ENCODE results near the gene ZNF808. TPM values are rescaled to one million over a fixed set of nuclear protein-coding genes. Genes with fewer than 3 reads are reported as not detected.
"Not testable (repeated sequence)": the region's sequence is repeated elsewhere in the genome, so short reads cannot be mapped to it uniquely, and the experiment has no call there.

Gene ZNF808
- total RNA-seq = 10 to 100 TPM in 5 of 6 donors, 1 to 10 TPM in 1; 9.0 to 17.1 (median 10.9) TPM
- 1 to 10 TPM; 3.6 to 4.0 TPM for polyA plus RNA-seq

DNA sequence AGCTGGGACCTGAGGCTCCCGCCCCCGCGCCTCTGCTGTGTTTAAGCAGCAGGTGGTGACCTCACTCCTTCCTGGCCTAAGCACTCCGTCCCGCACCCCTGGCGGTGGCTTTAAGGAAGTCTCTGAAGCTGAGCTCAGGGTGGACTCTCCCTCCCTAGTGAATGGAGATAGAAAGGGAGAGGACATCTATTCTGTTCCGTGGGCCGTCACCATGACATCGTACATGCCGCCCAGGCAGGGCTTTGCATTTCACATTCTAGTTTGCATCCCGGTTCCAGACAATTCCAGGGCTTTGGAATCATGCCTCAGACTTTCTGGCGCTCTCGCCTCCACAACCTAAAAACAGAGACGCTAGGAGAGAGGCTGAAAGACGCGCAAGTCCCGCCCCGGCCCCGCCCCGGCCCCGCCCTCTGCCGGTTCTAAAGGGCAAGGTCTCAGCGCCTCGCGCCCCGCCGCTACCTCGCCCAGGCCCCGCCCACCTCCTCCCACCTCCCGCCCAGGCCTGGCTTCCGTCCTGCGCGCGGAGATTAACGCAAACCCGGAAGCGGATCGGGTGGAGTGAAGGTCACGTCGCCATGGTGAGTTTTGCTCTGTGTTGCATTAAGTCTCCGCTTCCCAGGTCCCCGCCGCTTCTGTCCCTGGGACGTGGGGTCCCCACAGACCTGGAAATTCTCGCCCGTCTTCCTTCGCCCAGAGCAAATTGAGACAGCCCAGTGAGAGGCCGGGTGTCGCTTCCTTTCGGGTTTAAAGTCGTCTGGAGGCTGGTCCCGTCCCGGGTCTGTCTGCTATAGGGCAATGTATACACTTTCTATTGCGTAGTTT lies at the start of gene ZNF808:
Gene ZNF808 (plus strand): TSS at position 535 of the 822 bp plus-strand sequence. CDS start 15,617 bp downstream, outside the sequence.
- peak within 1 kb of the TSS; percentile 82 to 96 (median 93) for H3K27ac ChIP-seq
- H3K27me3 ChIP-seq = no peaks in the 10 kb centered on the region
- TF ChIP-seq, protein P1, sequence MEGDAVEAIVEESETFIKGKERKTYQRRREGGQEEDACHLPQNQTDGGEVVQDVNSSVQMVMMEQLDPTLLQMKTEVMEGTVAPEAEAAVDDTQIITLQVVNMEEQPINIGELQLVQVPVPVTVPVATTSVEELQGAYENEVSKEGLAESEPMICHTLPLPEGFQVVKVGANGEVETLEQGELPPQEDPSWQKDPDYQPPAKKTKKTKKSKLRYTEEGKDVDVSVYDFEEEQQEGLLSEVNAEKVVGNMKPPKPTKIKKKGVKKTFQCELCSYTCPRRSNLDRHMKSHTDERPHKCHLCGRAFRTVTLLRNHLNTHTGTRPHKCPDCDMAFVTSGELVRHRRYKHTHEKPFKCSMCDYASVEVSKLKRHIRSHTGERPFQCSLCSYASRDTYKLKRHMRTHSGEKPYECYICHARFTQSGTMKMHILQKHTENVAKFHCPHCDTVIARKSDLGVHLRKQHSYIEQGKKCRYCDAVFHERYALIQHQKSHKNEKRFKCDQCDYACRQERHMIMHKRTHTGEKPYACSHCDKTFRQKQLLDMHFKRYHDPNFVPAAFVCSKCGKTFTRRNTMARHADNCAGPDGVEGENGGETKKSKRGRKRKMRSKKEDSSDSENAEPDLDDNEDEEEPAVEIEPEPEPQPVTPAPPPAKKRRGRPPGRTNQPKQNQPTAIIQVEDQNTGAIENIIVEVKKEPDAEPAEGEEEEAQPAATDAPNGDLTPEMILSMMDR (IDR thresholded peaks at IDR 0.05) = peak; percentile 28 to 46 (median 34)
- H3K4me1 ChIP-seq = peaks cover 0 to 6% (median 0%) of the 10 kb centered on the region in 3 donors
- ATAC-seq (peak; percentile 94 to 99 (median 96)), DNase-seq (peak; percentile 96 to 99 (median 98)), FAIRE-seq (no peak)
- 0 to 1% methylated on average over 54 of the region's 54 CpGs for WGBS, 2 donors
- intact Hi-C loops (cut with DNase I) = no loop called here
- peak within 1 kb of the TSS; percentile 61 to 84 (median 64) for H3K4me3 ChIP-seq
- no peaks in the 10 kb centered on the region for H3K9me3 ChIP-seq
- H3K36me3 ChIP-seq = no peaks in the 10 kb centered on the region

DNA sequence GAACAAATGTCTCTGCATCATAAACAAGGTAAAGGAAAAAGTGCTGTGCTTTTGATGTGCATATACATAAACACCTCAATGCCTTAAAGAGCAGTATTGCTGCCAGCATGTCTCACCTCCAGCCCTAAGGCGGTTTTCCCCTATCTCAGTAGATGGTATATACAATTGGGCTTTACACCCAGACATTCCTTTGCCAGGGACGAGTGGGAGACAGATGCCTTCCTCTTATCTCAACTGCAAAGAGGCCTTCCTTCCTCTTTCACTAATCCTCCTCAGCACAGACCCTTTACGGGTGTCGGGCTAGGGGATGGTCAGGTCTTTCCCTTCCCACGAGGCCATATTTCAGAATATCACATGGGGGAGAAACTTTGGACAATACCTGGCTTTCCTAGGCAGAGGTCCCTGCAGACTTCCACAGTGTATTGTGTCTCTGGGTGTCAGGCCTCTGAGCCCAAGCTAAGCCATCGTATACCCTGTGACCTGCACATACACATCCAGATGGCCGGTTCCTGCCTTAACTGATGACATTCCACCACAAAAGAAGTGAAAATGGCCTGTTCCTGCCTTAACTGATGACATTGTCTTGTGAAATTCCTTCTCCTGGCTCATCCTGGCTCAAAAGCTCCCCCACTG lies 43.2 kb upstream of the ZNF808 start:
- FAIRE-seq; H3K36me3 ChIP-seq; H3K27me3 ChIP-seq; H3K9me3 ChIP-seq; intact Hi-C loops (cut with DNase I); ATAC-seq; H3K4me3 ChIP-seq; H3K27ac ChIP-seq; H3K4me1 ChIP-seq; DNase-seq: not testable (repeated sequence)
- 43 to 52% methylated on average over 6 to 7 of the region's 7 CpGs for WGBS, 2 donors

DNA sequence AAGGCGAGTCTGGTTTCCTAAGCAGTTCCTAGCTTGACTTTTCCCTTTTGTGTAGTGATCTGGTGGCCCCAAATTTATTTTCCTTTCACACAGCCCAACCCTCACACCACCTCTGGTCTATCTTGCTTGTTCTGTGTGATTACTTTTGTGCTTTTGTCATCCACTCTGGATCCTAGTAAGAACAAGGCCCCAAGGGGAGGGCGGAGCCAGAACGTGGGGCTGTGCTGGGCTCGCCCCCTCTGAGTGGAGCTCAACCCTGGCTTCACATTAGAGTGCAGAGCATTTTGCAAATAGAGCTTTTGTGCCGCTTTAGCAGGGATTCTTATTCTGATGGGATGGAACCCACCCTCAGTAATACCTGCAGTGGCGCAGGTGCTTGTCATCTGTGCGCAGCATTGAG lies 42.4 kb upstream of the ZNF808 start:
- WGBS, 2 donors = 28 to 35% methylated on average over 7 of the region's 7 CpGs
- H3K9me3 ChIP-seq; intact Hi-C loops (cut with DNase I); FAIRE-seq; H3K36me3 ChIP-seq; H3K27ac ChIP-seq; ATAC-seq; H3K4me1 ChIP-seq; H3K4me3 ChIP-seq; H3K27me3 ChIP-seq; DNase-seq: not testable (repeated sequence)

DNA sequence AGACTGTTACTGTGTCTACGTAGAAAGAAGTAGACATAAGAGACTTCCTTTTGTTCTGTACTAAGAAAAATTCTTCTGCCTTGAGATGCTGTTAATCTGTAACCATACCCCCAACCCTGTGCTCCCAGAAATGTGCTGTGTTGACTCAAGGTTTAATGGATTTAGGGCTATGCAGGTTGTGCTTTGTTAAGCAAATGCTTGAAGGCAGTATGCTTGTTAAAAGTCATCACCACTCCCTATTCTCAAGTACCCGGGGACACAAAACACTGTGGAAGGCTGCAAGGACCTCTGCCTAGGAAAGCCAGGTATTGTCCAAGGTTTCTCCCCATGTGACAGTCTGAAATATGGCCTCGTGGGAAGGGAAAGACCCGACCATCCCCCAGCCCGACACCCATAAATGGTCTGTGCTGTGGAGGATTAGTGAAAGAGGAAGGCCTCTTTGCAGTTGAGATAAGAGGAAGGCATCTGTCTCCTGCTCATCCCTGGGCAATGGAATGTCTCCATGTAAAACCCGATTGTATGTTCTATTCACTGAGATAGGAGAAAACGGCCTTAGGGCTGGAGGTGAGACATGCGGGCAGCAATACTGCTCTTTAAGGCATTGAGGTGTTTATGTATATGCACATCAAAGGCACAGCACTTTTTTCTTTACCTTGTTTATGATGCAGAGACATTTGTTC lies 41.8 kb upstream of the ZNF808 start:
- DNase-seq; H3K27ac ChIP-seq; FAIRE-seq; H3K4me1 ChIP-seq; intact Hi-C loops (cut with DNase I); ATAC-seq; H3K36me3 ChIP-seq; H3K9me3 ChIP-seq; H3K27me3 ChIP-seq; H3K4me3 ChIP-seq: not testable (repeated sequence)
- WGBS, 2 donors = 7 to 8% methylated on average over 8 of the region's 8 CpGs

DNA sequence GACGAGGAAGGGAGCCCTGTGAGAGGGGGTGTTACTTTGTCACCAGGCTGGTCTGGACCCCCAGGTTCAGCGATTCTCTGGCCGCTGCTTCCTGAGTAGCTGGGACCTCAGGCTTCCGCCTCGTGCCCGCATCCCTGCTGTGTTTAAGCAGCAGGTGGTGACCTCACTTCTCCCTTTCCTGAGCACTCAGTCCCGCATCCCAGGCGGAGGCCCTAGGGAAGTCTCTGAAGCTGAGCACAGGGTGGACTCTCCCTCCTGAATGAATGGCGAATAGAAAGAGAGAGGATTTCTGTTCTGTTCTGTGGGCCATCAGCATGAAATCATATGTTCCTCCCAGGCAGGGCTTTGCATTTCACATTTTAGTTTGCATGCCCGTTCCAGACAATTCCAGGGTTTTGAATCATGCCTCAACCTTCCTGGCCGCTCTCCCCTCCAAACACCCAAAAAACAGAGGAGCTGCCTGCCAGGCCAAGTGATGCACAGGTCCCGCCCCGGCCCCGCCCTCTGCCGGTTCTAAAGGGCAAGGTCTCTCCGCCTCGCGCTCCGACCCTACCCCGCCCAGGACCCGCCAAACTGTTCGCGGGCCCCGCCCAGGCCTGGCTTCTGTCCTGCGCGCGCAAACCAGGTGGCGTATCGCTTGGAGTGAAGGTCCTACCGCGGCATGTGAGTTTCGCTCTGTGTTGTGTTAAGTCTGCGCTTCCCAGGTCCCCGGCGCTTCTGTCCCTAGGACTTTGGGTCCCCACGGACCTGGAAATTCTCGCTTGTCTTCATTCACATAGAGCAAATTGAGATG lies 35.1 kb upstream of the ZNF808 start:
- Histone ChIP-seq H3K4me1 (no peaks in the 10 kb centered on the region), H3K27ac (no peak overlapping the region), H3K27me3 (no peaks in the 10 kb centered on the region), H3K9me3 (no peaks in the 10 kb centered on the region), H3K4me3 (no peak overlapping the region), H3K36me3 (no peaks in the 10 kb centered on the region)
- FAIRE-seq = no peak
- WGBS, 2 donors = 22 to 23% methylated on average over 36 to 37 of the region's 37 CpGs
- peak in 1 of 6 donors; percentile 15 for DNase-seq
- ATAC-seq = no peak
- intact Hi-C loops (cut with DNase I) = no loop called here
- TF ChIP-seq, protein P1 (IDR thresholded peaks at IDR 0.05) = no peak

Data from pancreas (tissue), 10 donors.